HCT116 (cell line): ENCODE results near the gene RHD.

ENCODE experiments used
- ATF3 ChIP-seq: IDR thresholded peaks from 2 replicates; pipeline ENCODE4 v1.6.1; 2012
- CEBPB ChIP-seq: IDR thresholded peaks from 2 replicates; pipeline ENCODE4 v1.6.1; 2012; ENCODE audit warnings: low read depth
- EZH2 ChIP-seq: fragments of 200-600 bp; sonication (generic); IDR thresholded peaks from 2 replicates; pipeline ENCODE4 v1.6.1; 2017; ENCODE audit warnings: antibody characterized with exemption, mixed run types
- JUND ChIP-seq: IDR thresholded peaks from 2 replicates; pipeline ENCODE4 v1.6.1; 2012
- POLR2A ChIP-seq: IDR thresholded peaks from 2 replicates; pipeline ENCODE4 v1.7.0; 2011; ENCODE audit warnings: borderline replicate concordance; ENCODE audit not compliant: insufficient read depth, insufficient read length; ENCODE audit errors: extremely low read depth
- POLR2AphosphoS5 ChIP-seq: IDR thresholded peaks from 2 replicates; pipeline ENCODE4 v1.6.1; 2011; ENCODE audit warnings: mild to moderate bottlenecking, low read depth, low read length, moderate library complexity
- RAD21 ChIP-seq: IDR thresholded peaks from 2 replicates; pipeline ENCODE4 v1.6.1; 2012; ENCODE audit warnings: low read depth, mild to moderate bottlenecking
- SIN3A ChIP-seq: IDR thresholded peaks from 2 replicates; pipeline ENCODE4 v1.6.1; 2012; ENCODE audit warnings: low read depth
- TCF7L2 ChIP-seq: IDR thresholded peaks from 2 replicates; pipeline ENCODE4 v1.7.0; 2011; ENCODE audit warnings: borderline replicate concordance, inconsistent platforms; ENCODE audit not compliant: insufficient read depth, insufficient read length; ENCODE audit errors: extremely low read depth
- YY1 ChIP-seq: IDR thresholded peaks from 2 replicates; pipeline ENCODE4 v1.6.1; 2011; ENCODE audit warnings: low read length, low read depth, moderate library complexity, mild to moderate bottlenecking; ENCODE audit not compliant: insufficient replicate concordance; ENCODE audit errors: extremely low read depth
- ZNF274 ChIP-seq: fragments of 200-500 bp; sonication (Bioruptor generic); IDR thresholded peaks from 2 replicates; pipeline ENCODE4 v1.6.1; 2014; ENCODE audit warnings: mild to moderate bottlenecking, low read depth, low read length, inconsistent platforms
- TF ChIP-seq, protein P1 (sequence below), 3 experiments: fragments of 200-600 bp in 1 of 3; sonication (generic) in 1 of 3; IDR thresholded peaks in 2 of 3; conservative IDR thresholded peaks in 1 of 3; 2 replicates each; pipeline ENCODE4 v1.5.1; 2012 to 2017; ENCODE audit warnings: low read depth in 2 of 3, low read length in 2 of 3, antibody characterized with exemption in 1 of 3, borderline replicate concordance in 1 of 3, control low read depth in 1 of 3, mild to moderate bottlenecking in 1 of 3, mixed read lengths in 1 of 3, mixed run types in 1 of 3, moderate library complexity in 1 of 3; ENCODE audit not compliant: insufficient read depth in 1 of 3

DNA sequence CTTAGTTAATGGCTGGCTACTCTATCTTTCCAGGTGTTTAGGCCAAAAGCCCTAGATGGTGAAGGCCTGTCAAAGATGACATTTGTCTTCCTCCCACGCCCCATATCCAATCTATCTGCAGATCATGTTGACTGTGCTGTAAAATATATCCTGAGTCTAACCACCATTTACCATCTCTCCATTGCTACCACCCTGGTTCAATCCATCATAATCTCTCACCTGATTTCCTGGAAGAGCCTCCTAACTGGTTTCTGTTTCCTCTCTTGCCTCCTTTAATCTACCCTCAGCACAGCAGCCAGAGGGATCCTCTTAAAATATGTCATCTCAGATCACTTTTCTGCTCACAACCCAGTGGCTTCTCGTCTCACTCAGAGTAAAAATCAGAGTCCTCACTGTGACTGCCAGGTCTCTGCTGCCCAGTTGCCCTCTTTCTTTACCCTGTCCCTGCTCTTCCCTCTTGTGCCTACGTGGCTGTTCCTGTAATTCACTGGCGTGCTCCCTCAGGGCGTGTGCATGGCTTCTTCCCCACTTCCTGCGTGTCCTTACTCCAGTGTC lies 83.6 kb downstream of the RHD start:
- TF ChIP-seq, protein P1, sequence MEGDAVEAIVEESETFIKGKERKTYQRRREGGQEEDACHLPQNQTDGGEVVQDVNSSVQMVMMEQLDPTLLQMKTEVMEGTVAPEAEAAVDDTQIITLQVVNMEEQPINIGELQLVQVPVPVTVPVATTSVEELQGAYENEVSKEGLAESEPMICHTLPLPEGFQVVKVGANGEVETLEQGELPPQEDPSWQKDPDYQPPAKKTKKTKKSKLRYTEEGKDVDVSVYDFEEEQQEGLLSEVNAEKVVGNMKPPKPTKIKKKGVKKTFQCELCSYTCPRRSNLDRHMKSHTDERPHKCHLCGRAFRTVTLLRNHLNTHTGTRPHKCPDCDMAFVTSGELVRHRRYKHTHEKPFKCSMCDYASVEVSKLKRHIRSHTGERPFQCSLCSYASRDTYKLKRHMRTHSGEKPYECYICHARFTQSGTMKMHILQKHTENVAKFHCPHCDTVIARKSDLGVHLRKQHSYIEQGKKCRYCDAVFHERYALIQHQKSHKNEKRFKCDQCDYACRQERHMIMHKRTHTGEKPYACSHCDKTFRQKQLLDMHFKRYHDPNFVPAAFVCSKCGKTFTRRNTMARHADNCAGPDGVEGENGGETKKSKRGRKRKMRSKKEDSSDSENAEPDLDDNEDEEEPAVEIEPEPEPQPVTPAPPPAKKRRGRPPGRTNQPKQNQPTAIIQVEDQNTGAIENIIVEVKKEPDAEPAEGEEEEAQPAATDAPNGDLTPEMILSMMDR (IDR thresholded peaks at IDR 0.05 in 2 of 3, conservative IDR thresholded peaks at IDR 0.05 in 1 of 3; ENCODE audit: borderline replicate concordance in 1 of 3, insufficient read depth in 1 of 3, low read depth in 2 of 3, low read length in 2 of 3): no peak
- TF ChIP-seq EZH2 (no peak), TCF7L2 (no peak), SIN3A (no peak), POLR2AphosphoS5 (no peak), YY1 (no peak), ATF3 (no peak), POLR2A (no peak), RAD21 (no peak), JUND (no peak), CEBPB (no peak), ZNF274 (no peak)
